Ammon's horn (tissue), 1 donor: ENCODE data around the gene MAP3K2.
A peak's percentile ranks its signal among the peaks of the same experiment; 100 is the strongest.
"Not testable (repeated sequence)": the region's sequence is repeated elsewhere in the genome, so short reads cannot be mapped to it uniquely, and the experiment has no call there.

ENCODE experiments used
- DNase-seq: peaks from one replicate; pipeline ENCODE4 v3.0.0-alpha.2; 2016; ENCODE audit warnings: low spot score

The MAP3K2 gene

DNA sequence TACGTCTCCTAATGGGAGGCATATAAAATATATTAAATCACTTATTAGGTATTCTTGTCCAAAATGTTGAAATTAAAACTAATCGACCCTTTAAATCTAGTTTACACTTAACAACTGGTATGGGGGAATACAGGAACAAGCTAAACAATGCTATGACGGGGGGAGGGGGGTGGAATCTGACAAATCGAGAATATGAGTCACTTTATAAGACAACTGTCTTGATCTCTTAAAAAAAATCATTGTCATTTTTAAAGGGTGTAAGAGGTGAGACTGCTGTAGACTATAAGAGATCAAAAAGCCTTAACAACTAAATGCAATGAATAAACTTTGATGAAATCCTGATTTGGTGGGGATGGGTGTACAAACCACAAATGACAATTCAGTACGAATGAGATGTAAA, 6.0 kb downstream of the MAP3K2 start:
- DNase-seq, result no peak

DNA sequence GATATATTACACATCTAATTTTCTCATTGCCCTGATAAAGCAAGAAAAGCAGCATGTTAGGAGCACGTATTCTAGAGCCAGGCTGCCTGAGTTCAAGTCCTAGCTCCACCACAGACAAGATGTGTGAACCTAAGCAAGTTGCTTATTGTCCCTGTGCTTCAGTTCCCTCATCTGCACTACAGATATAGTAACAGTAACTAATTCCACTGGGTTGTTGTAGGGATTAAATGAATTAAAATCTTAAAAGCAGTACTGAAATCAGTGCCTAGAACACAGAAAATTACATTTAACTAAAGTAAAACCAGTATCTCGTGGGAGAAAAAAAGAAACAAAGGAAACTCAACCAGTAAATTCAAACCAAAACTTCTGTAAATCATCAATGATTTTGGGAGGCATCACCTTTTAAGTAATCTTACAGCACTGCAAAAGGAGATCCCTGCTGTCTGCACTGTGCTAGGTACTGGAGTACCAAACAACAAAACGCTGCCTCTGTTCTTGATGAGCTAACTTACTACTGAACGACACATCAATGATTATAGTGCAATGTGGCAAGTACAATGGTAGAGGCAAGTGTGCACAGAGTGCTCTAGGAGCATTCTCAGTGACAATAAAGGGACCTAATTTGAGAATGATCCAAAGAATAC, 7.9 kb downstream of the MAP3K2 start:
- no peak for DNase-seq

DNA sequence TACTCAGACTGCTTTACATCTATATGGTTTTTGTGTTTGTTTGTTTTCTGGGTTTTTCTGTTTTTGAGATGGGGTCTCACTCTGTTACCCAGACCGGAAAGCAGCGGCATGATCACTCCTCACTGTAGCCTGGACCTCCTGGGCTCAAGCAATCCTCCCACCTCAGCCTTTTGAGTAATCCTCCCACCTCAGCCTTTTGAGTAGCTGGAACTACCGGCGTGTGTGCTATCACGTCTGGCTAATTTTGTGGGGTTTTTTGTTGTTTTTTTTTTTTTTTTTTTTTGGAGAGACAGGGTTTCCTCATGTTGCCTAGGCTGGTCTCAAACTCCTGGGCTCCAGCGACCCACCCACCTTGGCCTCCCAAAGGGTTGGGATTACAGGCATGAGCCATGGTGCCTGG, 9.1 kb downstream of the MAP3K2 start:
- DNase-seq, result no peak

- DNase-seq, result no peak
Observed at GRCh38 chr2:127377262-127377661, 10.5 kb downstream of the MAP3K2 start.

- no peak for DNase-seq
Observed at GRCh38 chr2:127376257-127376656, 11.5 kb downstream of the MAP3K2 start.

DNA sequence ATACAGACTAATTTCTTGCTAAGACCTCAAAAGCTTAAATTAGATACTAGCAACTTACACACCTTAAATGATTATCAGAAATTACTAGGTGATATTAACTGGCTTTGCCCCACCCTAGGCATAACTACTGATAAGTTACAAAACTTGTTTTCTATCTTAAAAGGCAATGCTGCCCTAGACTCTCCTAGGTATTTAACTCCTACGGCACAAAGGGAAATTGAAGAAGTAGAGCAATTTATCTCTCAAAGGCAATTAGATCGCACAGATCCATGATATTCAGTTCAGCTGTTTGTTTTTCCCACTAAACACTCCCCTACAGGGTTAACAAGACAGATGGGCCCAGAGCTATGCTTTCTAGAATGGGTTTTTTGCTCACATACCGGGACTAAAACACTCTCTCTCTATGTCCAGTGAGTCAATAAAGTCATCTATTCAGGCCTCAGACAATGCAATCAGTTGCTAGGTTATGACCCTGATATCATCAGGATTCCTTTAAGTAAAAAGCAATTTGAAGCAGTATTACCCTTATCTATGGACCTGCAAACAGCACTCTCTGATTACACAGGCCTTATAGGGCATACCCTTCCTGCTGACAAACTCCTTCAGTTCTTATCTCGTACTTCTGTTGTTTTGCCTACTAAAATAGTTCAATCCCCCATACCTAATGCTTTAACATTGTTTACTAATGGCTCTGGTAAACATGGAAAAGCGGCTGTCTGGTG, 14.3 kb downstream of the MAP3K2 start:
- DNase-seq, result no peak

- no peak for DNase-seq
Observed at GRCh38 chr2:127371037-127371436, 16.7 kb downstream of the MAP3K2 start.

- DNase-seq, result no peak
Observed at GRCh38 chr2:127370010-127370409, 17.8 kb downstream of the MAP3K2 start.

DNA sequence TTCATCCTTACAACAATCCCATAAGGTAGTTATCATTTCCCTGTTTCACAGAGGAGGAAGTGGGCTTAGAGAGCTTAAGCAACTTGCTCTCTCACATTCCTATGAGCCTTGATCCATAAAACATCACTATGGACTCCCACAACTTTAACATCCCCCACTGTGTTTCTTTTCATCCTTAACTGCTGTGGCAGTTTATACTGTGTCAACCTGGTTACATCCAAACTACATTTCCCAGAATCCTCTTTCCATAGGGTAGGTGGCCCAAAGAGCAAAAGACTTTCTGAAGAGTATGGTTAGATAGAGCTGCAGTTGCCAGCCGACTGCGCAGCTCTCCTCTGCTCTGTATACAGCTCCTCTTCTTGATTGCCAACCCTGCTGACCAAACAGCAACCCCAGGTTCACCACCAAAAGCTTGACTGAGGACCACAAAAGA, 22.5 kb downstream of the MAP3K2 start:
- DNase-seq, result no peak

DNA sequence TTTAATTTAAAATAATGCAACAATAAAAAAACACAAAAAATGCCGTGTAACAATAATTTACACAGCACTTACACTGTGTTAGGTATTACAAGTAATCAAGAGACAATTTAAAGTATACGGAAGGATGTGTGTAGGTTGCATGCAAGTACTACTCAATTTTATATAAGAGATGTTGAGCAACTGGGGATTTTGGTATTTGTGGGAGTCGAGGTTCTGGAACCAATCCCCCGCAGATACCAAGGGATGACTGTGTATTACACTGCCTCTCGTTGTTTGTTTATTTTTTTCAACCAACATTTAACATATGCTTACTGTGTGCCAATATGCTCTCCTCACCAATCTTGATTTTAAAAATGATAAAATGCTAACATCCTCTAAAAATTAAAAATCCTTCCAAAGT, 24.8 kb downstream of the MAP3K2 start:
- peak; percentile 23 for DNase-seq

GRCh38 chr2:127361929-127362885, 25.6 kb downstream of the MAP3K2 start:
- no peak for DNase-seq

GRCh38 chr2:127360242-127360641, 27.5 kb downstream of the MAP3K2 start:
- no peak for DNase-seq

DNA sequence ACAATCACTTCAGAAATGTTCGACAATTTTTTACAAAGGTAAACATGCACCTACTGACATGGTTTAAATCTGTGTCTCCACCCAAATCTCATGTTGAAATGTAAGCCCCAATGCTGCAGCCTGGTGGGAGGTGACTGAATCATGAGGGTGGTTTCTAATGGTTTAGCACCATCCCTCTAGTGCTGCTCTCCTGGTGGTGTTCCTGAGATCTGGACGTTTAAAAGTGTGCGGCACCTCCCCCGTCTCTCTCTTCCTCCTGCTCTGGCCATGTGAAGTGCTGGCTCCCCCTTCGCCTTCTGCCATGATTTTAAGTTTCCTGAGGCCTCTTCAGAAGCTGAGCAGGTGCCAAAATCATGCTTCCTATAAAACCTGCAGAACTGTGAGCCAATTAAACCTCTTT, 28.3 kb downstream of the MAP3K2 start:
- no peak for DNase-seq

GRCh38 chr2:127358971-127359370, 28.8 kb downstream of the MAP3K2 start:
- DNase-seq, result no peak

- DNase-seq, result no peak
Observed at GRCh38 chr2:127358044-127358443, 29.7 kb downstream of the MAP3K2 start.

GRCh38 chr2:127357591-127357990, 30.2 kb downstream of the MAP3K2 start:
- DNase-seq, result no peak

- DNase-seq, result no peak
Observed at GRCh38 chr2:127356531-127356930, 31.2 kb downstream of the MAP3K2 start.

DNA sequence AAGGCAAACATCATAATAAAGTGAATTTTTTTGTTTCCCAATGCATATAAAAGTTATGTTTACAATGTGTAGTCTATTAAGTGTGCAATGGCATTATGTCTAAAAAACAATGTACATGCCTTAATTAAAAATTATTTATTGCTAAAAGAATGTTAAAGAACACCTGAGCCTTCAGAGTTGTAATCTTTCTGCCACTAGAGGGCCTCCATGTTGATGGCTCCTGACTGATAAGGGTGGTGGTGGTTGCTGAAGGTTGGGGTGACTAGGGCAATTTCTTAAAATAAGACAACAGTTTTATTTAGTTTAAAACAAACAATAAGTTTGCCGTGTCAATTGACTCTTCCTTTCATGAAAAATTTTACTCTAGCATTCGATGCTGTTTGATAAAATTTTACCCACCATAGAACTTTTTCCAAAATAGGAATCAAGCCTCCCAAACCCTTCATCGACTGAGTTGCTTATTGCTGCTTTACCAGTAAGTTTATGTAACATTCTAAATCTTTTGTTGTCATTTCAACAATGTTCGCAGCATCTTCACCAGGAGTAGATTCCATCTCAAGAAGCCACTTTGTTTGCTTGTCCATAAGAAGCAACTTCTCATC, 32.3 kb downstream of the MAP3K2 start:
- DNase-seq, result no peak

GRCh38 chr2:127353873-127354676, 33.7 kb downstream of the MAP3K2 start:
- DNase-seq, result not testable (repeated sequence)

DNA sequence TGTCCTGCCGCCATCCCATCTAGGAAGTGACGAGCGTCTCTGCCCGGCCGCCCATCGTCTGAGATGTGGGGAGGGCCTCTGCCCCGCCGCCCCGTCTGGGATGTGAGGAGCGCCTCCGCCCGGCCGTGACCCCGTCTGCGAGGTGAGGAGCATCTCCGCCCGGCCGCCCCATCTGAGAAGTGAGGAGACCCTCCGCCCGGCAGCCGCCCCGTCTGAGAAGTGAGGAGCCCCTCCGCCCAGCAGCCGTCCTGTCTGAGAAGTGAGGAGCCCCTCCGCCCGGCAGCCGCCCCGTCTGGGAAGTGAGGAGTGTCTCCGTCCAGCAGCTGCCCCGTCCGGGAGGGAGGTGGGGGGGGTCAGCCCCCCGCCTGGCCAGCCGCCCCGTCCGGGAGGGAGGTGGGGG, 34.6 kb downstream of the MAP3K2 start:
- DNase-seq, result not testable (repeated sequence)

GRCh38 chr2:127351603-127352002, 36.2 kb downstream of the MAP3K2 start:
- no peak for DNase-seq
